Islet precursor cell (in vitro differentiated cells): ENCODE data around the gene SOCS2.
"Not testable (repeated sequence)": the region's sequence is repeated elsewhere in the genome, so short reads cannot be mapped to it uniquely, and the experiment has no call there.

Source experiments
- DNase-seq: peaks from one replicate; pipeline ENCODE4 v3.0.0-alpha.2; 2018

SOCS2 gene

DNA sequence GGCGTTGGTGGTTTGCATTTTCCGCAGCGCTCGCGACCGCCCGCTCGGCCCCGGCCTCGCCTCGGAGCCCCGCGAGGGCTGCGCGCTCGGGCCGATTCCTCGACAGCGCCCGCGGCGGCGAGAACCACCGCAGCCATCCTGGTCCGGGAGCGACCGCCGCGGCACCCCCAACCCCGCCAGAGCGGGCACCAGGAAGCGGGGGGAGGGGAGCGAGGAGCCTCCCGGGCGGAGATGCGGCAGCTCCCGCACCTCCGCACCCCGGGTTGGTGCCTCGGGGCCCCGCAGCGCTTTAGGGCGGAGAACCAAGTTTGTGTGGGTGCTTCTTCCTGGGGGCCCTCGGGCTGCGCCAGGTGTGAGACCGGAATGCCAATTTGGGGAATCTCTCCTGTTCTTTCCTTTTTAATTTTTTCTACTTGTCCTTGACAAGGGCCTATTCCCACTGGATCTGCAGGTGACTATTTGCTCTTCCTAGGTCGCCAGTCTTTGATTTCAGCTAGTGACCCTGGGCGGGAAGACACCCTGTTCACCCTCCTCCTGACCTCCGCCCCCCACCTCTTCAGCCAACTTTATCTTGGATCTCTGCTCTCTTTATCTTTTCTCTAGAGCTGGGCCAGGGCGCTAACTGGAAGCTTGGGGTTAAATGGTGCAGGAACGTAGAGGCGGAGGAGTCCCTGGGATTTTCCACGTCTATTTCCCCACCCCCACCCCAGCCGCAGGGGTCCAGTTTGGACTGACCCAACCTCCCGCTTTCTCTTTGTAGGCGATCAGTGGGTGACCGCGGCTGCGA lies at the start of gene SOCS2:
Gene SOCS2 (plus strand): TSS at position 751 of the 787 bp plus-strand sequence. CDS start 223 bp downstream, outside the sequence.
- DNase-seq: peak; percentile 71

DNA sequence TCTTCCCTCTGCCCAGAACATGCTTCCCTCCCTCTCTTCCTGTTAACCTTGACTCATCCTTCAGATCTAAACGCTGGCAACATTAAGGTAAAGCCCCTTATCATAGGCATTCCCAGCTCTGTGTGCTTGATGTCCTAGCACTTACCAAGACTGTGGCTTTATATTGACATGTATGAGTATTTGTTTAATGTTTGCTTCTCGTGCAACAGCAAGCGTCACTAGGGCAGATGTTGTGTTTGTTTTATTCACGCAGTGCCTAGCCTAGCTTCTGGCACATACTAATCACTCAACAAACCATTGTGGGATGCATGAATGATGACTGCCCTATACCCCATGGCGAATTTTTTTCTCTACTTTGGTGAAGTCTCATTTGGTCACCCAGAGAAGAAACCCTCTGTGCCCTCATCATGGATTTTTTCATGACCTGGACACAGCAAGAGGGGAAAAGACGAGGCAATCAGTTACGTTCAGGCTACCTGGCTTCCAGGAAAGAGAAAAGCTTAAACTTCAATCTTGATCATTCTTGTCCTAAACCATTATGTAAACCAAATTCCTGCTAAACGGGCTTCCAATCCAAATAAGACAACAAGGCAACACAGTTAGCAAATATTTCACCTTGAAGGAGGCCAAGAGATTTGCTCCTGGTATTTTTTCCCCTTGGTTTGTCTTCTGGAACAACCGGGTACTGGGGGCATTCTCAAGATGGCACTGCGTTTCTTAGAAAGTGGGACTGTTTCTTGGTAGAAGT lies 47.9 kb upstream of the SOCS2 start:
- peak; percentile 45 for DNase-seq

GRCh38 chr12:93526786-93527428 lies 45.6 kb upstream of the SOCS2 start:
- peak; percentile 92 for DNase-seq

GRCh38 chr12:93530358-93530757 lies 42.1 kb upstream of the SOCS2 start:
- no peak for DNase-seq

DNA sequence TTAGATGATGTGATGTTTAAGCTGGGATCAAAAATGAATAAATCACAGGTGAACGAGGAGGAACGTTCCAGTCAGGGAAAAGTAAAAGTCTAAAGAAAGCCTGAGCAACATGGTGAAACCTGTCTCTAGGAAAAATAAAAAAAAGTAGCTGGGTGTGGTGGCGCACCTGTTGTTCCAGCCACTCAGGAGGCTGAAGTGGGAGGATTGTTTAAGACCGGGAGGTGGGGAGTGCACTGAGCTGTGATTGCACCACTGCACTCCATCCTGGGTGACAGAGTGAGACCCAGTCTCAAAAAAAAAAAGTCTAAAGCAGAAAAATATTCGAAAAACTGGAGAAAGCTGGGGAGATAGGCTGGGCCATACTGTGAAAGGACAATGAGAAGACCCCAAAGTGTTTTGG lies 39.2 kb upstream of the SOCS2 start:
- DNase-seq: peak; percentile 7

DNA sequence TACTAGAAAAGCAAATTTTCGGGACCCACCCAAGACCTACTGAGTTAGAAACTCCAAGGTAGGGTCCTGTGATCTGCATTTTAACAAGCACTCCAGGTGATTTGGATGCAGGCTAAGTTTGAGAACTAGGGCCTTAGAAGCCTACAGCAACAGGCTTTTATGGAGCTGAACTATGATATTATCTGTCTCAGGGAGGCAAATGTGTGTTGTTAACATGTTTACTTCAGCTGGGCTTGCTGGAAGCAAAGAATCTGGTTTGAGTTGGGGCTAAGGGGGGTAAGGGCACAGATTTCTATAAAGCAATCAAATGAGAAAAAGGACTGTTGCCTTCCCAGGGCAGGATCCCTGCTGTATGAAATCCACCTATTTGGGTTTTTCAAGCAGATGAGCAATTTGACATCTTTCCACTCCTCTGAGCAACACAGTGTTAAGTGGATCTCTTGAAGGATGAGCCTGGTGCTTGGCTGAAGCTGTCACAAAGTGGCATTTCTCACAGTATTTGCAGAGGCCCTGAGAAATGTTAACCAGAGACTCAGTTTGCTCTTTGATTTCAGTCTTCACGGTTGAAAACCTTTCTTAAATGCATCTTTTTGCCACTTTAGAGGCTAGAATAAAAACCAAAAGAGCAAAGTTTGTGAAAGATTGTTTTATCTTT lies 36.2 kb upstream of the SOCS2 start:
- peak; percentile 53 for DNase-seq

- peak; percentile 46 for DNase-seq
Observed at GRCh38 chr12:93536766-93537488, 35.5 kb upstream of the SOCS2 start.

DNA sequence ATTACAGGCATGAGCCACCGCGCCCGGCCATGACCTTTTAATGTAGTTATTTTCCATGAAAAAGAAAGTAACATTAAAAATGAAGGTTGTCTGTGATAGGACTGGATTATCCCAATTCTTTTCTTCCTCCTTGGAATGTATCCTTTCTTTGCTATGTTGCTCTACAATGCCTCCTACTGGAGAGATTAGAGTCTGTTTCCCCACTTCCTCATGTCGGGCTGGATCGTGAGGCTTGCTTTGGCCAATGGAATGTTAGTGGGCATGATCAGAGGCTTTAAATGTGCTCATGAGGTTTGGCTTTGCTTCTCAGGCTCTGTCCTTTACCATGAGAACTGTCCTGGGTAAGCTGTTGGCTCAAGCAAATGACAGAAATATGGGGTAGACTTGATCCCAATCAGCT lies 34.7 kb upstream of the SOCS2 start:
- peak; percentile 35 for DNase-seq

- DNase-seq: no peak
Observed at GRCh38 chr12:93539821-93540220, 32.7 kb upstream of the SOCS2 start.

- peak; percentile 30 for DNase-seq
Observed at GRCh38 chr12:93540466-93540865, 32.0 kb upstream of the SOCS2 start.

GRCh38 chr12:93541578-93542225 lies 30.8 kb upstream of the SOCS2 start:
- DNase-seq: peak; percentile 70

DNA sequence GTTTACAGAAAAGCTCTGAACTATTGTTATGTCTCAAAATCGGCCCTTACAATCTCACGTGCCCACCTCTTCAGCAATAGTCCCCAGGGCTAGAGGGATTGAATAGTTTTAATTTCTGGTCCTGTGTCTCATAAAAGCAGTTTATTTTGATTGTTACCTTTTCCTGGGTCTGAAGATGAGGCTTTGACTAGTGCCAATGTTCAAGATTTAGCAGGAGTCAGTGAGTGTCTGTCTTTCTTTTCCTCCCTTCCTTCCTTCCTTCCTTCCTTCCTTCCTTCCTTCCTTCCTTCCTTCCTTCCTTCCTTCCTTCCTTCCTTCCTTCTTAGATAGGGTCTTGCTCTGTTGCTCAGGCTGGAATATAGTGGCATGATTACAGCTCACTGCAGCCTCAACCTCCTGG lies 24.7 kb upstream of the SOCS2 start:
- DNase-seq: no peak

DNA sequence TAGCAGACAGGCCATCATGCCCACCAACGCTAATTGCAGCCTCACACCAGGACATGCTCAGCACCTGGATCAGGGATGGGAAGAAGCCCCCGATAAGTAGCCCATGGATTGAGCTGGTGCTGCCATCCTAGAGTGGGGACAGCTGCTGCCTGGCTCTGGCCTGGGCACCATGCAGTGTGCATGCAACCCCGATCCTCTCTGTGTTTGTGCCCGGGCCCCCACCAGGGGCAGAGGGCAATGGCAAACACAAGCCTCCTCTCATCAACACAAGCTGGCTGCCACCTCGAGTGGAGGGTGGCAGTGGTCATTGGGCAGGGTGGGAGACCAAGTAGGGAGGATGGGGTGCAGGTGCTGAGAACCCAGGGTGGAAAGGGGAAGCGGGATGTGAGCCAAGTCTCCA lies 23.3 kb upstream of the SOCS2 start:
- peak; percentile 37 for DNase-seq

DNA sequence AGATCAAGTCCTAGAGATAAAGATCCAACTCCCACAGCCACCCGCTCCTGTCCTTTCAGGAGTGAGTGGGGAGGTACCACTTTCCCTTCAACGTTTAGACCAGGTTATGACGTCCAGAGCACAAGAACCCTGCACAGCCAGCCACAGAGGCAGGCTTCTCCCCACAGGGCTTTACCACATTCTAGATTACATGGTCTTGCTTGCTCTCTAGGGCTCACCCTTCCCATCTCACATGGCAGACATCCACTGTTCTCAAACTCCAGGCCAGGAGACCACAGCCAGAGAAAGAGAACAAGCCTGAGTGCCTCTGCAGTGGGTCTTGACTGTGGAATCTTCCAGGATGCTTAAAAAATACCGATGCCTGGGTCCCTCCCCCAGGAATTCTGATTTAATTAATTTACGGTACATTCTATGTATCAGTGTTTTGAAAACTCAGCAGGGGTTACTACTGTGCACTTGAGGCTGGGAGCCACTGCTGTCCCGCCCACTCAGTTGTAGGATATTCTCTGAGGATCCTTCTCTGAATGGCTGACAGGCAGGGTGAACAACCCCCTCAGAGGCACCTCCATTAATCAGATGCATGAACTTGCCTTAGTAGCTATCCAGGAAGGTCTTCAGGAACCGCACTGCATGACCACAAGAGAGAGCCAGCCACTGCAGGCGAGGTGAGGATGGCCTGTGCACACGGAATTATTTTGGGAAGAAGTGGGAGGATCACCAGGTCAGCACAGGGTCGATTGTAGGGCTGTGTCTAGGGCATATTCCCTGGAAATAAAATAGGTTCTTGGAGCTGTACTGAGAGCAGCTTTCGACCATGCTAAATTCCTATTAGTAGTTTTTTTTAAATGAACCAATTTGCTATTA lies 21.5 kb upstream of the SOCS2 start:
- peak; percentile 41 for DNase-seq

- peak; percentile 25 for DNase-seq
Observed at GRCh38 chr12:93552427-93552826, 20.0 kb upstream of the SOCS2 start.

- DNase-seq: not testable (repeated sequence)
Observed at GRCh38 chr12:93557879-93558278, 14.6 kb upstream of the SOCS2 start.

GRCh38 chr12:93558685-93559084 lies 13.8 kb upstream of the SOCS2 start:
- not testable (repeated sequence) for DNase-seq

GRCh38 chr12:93563807-93564538 lies 8.5 kb upstream of the SOCS2 start:
- peak; percentile 78 for DNase-seq

GRCh38 chr12:93565760-93566159 lies 6.7 kb upstream of the SOCS2 start:
- no peak for DNase-seq

GRCh38 chr12:93567174-93567573 lies 5.3 kb upstream of the SOCS2 start:
- DNase-seq: no peak
